Brain microvascular endothelial cell (primary cell): ENCODE measurements around the gene CFAP91.

Experiments
- DNase-seq: peaks from one replicate; pipeline ENCODE4 v3.0.0-alpha.2; 2020
- H3K27ac ChIP-seq: fragments of 250-450 bp; sonication (Bioruptor Pico); 2 replicates; pipeline ENCODE4 v1.5.1; 2020; ENCODE audit warnings: mild to moderate bottlenecking, moderate library complexity
- H3K27me3 ChIP-seq: fragments of 250-450 bp; sonication (Bioruptor Pico); replicated peaks from 2 replicates; pipeline ENCODE4 v1.5.1; 2020; ENCODE audit warnings: mild to moderate bottlenecking
- H3K36me3 ChIP-seq: fragments of 250-450 bp; sonication (Bioruptor Pico); replicated peaks from 2 replicates; pipeline ENCODE4 v1.5.1; 2020; ENCODE audit warnings: mild to moderate bottlenecking
- H3K4me3 ChIP-seq: 2 replicates; pipeline ENCODE4 v1.5.1; 2011; ENCODE audit warnings: low read depth, mild to moderate bottlenecking, control low read depth, low read length, moderate library complexity
- CTCF ChIP-seq: IDR thresholded peaks from 2 replicates; pipeline ENCODE4 v1.5.1; 2011; ENCODE audit warnings: low read depth, mild to moderate bottlenecking, moderate library complexity, low read length, control low read depth, inconsistent platforms; ENCODE audit errors: missing control alignments
- in situ Hi-C: cut with HindIII; loops from 2 replicates; pipeline ENCODE4 v1.10.0; 2017; ENCODE audit warnings: low sequenced_read_pairs, low pct_ligation_motif_present

The CFAP91 gene

DNA sequence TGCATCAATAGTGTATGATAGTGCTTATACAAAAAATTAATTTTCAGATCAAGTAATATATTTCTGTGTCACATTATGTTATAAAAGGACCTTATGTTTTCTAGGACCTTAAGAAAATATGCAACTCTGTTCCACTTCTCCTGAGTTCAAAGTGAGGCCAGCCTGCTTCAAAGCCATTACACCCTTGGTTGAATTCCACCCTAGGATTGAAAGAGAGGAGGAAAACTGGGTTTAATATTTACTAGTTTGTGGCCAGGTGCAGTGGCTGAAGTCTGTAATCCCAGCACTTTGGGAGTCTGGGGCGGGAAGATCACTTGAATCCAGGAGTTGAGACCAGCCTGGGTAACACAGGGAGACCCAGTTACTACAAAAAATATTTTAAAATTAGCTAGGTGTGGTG is 46.2 kb downstream of the CFAP91 start:
- no peaks in the 10 kb centered on the region for H3K36me3 ChIP-seq
- TF ChIP-seq CTCF = no peak
- no peak for DNase-seq
- no peaks in the 10 kb centered on the region for H3K27me3 ChIP-seq
- in situ Hi-C loops = no loop called here
- no peak overlapping the region for H3K27ac ChIP-seq
- H3K4me3 ChIP-seq = no peak overlapping the region

GRCh38 chr3:119751423-119751822 is 48.6 kb downstream of the CFAP91 start:
- Histone ChIP-seq H3K27ac (no peak overlapping the region), H3K36me3 (no peaks in the 10 kb centered on the region), H3K27me3 (no peaks in the 10 kb centered on the region), H3K4me3 (no peak overlapping the region)
- in situ Hi-C loops = no loop called here
- no peak for TF ChIP-seq CTCF
- DNase-seq = peak; percentile 13
